ENCODE results near the gene ABCA6.

Gene ABCA6

GRCh38 chr17:69130627-69131296, 10.9 kb downstream of the ABCA6 start:
- TF ChIP-seq CTCF (IDR thresholded peaks at IDR 0.05; ENCODE audit: low read length), result no peak
- H3K9ac ChIP-seq (ENCODE audit: low read length), result no peak overlapping the region
- H2AFZ ChIP-seq (ENCODE audit: low read length), result no peak overlapping the region
- H3K27ac ChIP-seq (ENCODE audit: low read length), result no peak overlapping the region
- H3K36me3 ChIP-seq (replicated peaks; ENCODE audit: insufficient read depth, low read length), result no peaks in the 10 kb centered on the region
- no peaks in the 10 kb centered on the region for H3F3A ChIP-seq (ENCODE audit: insufficient read depth, low read length)
- no peaks in the 10 kb centered on the region for H3K4me1 ChIP-seq (ENCODE audit: low read length)
- H3K9me2 ChIP-seq (replicated peaks; ENCODE audit: insufficient read depth, low read length), result no peaks in the 10 kb centered on the region
- no peaks in the 10 kb centered on the region for H3K9me3 ChIP-seq (replicated peaks; ENCODE audit: insufficient read depth, low read length)
- no peak for DNase-seq
- no peaks in the 10 kb centered on the region for H4K20me1 ChIP-seq (ENCODE audit: insufficient read depth, low read length)
- H3K27me3 ChIP-seq (replicated peaks; ENCODE audit: insufficient read depth, low read length), result no peaks in the 10 kb centered on the region
- no peaks in the 10 kb centered on the region for H3K79me2 ChIP-seq (ENCODE audit: low read length)
- no peak overlapping the region for H3K4me3 ChIP-seq (ENCODE audit: low read length)
- no peak overlapping the region for H3K4me2 ChIP-seq (ENCODE audit: low read depth, low read length)

- no peaks in the 10 kb centered on the region for H3K9me3 ChIP-seq (replicated peaks; ENCODE audit: insufficient read depth, low read length)
- H3K4me2 ChIP-seq (ENCODE audit: low read depth, low read length), result no peak overlapping the region
- H3F3A ChIP-seq (ENCODE audit: insufficient read depth, low read length), result no peaks in the 10 kb centered on the region
- H3K9me2 ChIP-seq (replicated peaks; ENCODE audit: insufficient read depth, low read length), result no peaks in the 10 kb centered on the region
- no peaks in the 10 kb centered on the region for H3K79me2 ChIP-seq (ENCODE audit: low read length)
- DNase-seq, result no peak
- no peaks in the 10 kb centered on the region for H3K4me1 ChIP-seq (ENCODE audit: low read length)
- no peaks in the 10 kb centered on the region for H3K36me3 ChIP-seq (replicated peaks; ENCODE audit: insufficient read depth, low read length)
- no peak overlapping the region for H2AFZ ChIP-seq (ENCODE audit: low read length)
- H3K9ac ChIP-seq (ENCODE audit: low read length), result no peak overlapping the region
- no peaks in the 10 kb centered on the region for H3K27me3 ChIP-seq (replicated peaks; ENCODE audit: insufficient read depth, low read length)
- no peak overlapping the region for H3K4me3 ChIP-seq (ENCODE audit: low read length)
- no peaks in the 10 kb centered on the region for H4K20me1 ChIP-seq (ENCODE audit: insufficient read depth, low read length)
- TF ChIP-seq CTCF (IDR thresholded peaks at IDR 0.05; ENCODE audit: low read length) (no peak), EZH2 (optimal IDR thresholded peaks at IDR 0.05; ENCODE audit: low read depth, low read length) (no peak), EZH2phosphoT487 (IDR thresholded peaks at IDR 0.05; ENCODE audit: low read length) (no peak)
- no peak overlapping the region for H3K27ac ChIP-seq (ENCODE audit: low read length)
Measured at GRCh38 chr17:69123626-69124025, 18.1 kb downstream of the ABCA6 start.

GRCh38 chr17:69122065-69122464, 19.6 kb downstream of the ABCA6 start:
- H2AFZ ChIP-seq (ENCODE audit: low read length), result no peak overlapping the region
- no peaks in the 10 kb centered on the region for H3K27me3 ChIP-seq (replicated peaks; ENCODE audit: insufficient read depth, low read length)
- no peak overlapping the region for H3K9ac ChIP-seq (ENCODE audit: low read length)
- H3K9me2 ChIP-seq (replicated peaks; ENCODE audit: insufficient read depth, low read length), result no peaks in the 10 kb centered on the region
- no peaks in the 10 kb centered on the region for H3K79me2 ChIP-seq (ENCODE audit: low read length)
- H4K20me1 ChIP-seq (ENCODE audit: insufficient read depth, low read length), result no peaks in the 10 kb centered on the region
- H3K4me1 ChIP-seq (ENCODE audit: low read length), result 0 out of 2 replicates have a peak, but pooled peaks cover 10% of the 10 kb centered on the region
- no peak overlapping the region for H3K4me2 ChIP-seq (ENCODE audit: low read depth, low read length)
- no peak for DNase-seq
- H3F3A ChIP-seq (ENCODE audit: insufficient read depth, low read length), result no peaks in the 10 kb centered on the region
- TF ChIP-seq EZH2phosphoT487 (IDR thresholded peaks at IDR 0.05; ENCODE audit: low read length), result no peak
- no peak overlapping the region for H3K27ac ChIP-seq (ENCODE audit: low read length)
- H3K4me3 ChIP-seq (ENCODE audit: low read length), result no peak overlapping the region
- H3K36me3 ChIP-seq (replicated peaks; ENCODE audit: insufficient read depth, low read length), result no peaks in the 10 kb centered on the region
- no peaks in the 10 kb centered on the region for H3K9me3 ChIP-seq (replicated peaks; ENCODE audit: insufficient read depth, low read length)
